ENCODE measurements around the gene MACROD2. TPM values are rescaled to one million over a fixed set of nuclear protein-coding genes. Genes with fewer than 3 reads are reported as not detected.

MACROD2 gene
- total RNA-seq, 1 experiment from 2014 or later, result 3.7 TPM

DNA sequence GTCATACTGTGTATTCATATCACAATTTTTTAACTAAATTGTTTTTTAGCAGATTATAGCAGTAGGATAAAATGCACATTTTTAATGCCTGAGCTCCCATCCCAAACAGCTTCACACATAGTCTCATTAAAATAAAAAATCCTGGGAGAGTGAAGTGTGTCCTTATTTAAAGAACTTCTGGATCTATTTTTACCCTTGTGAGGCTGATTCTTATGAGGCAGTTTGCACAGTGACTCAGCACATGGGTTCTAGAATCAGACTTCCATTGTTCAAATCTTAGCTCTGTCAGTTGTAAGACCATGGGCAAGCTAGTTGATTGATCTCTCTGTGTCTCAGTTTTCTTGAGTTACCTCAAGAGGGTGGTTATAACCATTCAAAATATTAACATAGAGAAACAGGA, 72.3 kb downstream of the MACROD2 start:
- no peak overlapping the region for H3K9ac ChIP-seq (ENCODE audit: low read length)
- no peak overlapping the region for H3K4me3 ChIP-seq (replicated peaks in 1 of 2; ENCODE audit: low read depth in 1 of 2, low read length in 2 of 2)
- no peak for DNase-seq (ENCODE audit: low read depth, low spot score)
- H3K4me1 ChIP-seq (ENCODE audit: control insufficient read depth in 1 of 2, insufficient read depth in 2 of 2, low read length in 2 of 2), result no peaks in the 10 kb centered on the region; a peak in 1 of 4 replicates
- intact Hi-C loops (cut with micrococcal nuclease), result no loop called here
- H2AFZ ChIP-seq (ENCODE audit: low read depth, low read length, poor library complexity, severe bottlenecking), result no peak overlapping the region
- H3K36me3 ChIP-seq (ENCODE audit: control insufficient read depth in 1 of 2, insufficient read depth in 2 of 2, low read length in 2 of 2), result no peaks in the 10 kb centered on the region
- H3K4me2 ChIP-seq (ENCODE audit: low read length), result no peak overlapping the region
- no peak for ATAC-seq
- H3K79me2 ChIP-seq (ENCODE audit: insufficient read depth, low read length), result no peaks in the 10 kb centered on the region
- H3K27ac ChIP-seq (ENCODE audit: low read depth, low read length), result no peak overlapping the region
- ChIA-PET CTCF (no interaction called here), POLR2A (no interaction called here), RAD21 (ENCODE audit: low non-redundant PET in 1 of 2, low total read pairs in 2 of 2, uncharacterized antibody in 2 of 2, unreplicated experiment in 2 of 2) (no interaction called here)
- no peaks in the 10 kb centered on the region for H3K9me3 ChIP-seq (ENCODE audit: control insufficient read depth in 1 of 2, insufficient read depth in 1 of 2, low read depth in 1 of 2, low read length in 2 of 2)
- BruUV-seq (replicated peaks), result no TSS peak
- no peaks in the 10 kb centered on the region for H3K9me2 ChIP-seq (ENCODE audit: insufficient read depth)
- no peaks in the 10 kb centered on the region for H4K20me1 ChIP-seq (ENCODE audit: insufficient read depth)
- H3K27me3 ChIP-seq (ENCODE audit: insufficient read depth, low read length), result no peaks in the 10 kb centered on the region
- TF ChIP-seq EZH2 (IDR thresholded peaks at IDR 0.05) (no peak), RAD21 (IDR thresholded peaks at IDR 0.05; ENCODE audit: low read depth) (no peak), EGR1 (IDR thresholded peaks at IDR 0.05; ENCODE audit: low read depth) (no peak)
- TF ChIP-seq, protein P1, sequence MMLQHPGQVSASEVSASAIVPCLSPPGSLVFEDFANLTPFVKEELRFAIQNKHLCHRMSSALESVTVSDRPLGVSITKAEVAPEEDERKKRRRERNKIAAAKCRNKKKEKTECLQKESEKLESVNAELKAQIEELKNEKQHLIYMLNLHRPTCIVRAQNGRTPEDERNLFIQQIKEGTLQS (IDR thresholded peaks at IDR 0.05), result no peak
- TF ChIP-seq, protein P2, sequence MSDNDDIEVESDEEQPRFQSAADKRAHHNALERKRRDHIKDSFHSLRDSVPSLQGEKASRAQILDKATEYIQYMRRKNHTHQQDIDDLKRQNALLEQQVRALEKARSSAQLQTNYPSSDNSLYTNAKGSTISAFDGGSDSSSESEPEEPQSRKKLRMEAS (IDR thresholded peaks at IDR 0.05), result no peak

DNA sequence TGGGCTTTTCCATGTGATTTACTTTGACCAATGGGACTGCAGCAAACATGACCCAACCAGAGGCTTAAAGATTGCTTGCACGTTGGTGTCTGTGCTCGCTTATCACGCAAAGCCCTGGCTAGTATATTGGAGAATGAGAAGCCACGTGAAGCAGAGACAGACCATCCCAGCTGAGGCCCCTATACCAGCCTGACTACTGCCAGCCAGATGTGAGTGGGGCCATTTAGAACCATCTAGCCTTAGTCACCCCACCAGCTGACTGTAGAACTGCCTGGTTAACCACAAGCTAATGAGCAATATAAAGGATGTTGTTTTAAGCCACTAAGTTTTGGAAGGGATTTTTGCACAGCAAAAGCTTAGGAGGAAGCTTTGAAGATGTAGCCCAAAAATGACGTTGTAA, 74.5 kb downstream of the MACROD2 start:
- Histone ChIP-seq H3K4me1 (ENCODE audit: control insufficient read depth in 1 of 2, insufficient read depth in 2 of 2, low read length in 2 of 2) (no peaks in the 10 kb centered on the region; a peak in 1 of 4 replicates), H3K27ac (ENCODE audit: low read depth, low read length) (no peak overlapping the region), H3K27me3 (ENCODE audit: insufficient read depth, low read length) (no peaks in the 10 kb centered on the region), H2AFZ (ENCODE audit: low read depth, low read length, poor library complexity, severe bottlenecking) (no peak overlapping the region), H3K9ac (ENCODE audit: low read length) (no peak overlapping the region), H3K4me3 (replicated peaks in 1 of 2; ENCODE audit: low read depth in 1 of 2, low read length in 2 of 2) (no peak overlapping the region), H3K9me2 (ENCODE audit: insufficient read depth) (no peaks in the 10 kb centered on the region), H4K20me1 (ENCODE audit: insufficient read depth) (no peaks in the 10 kb centered on the region), H3K79me2 (ENCODE audit: insufficient read depth, low read length) (no peaks in the 10 kb centered on the region), H3K36me3 (ENCODE audit: control insufficient read depth in 1 of 2, insufficient read depth in 2 of 2, low read length in 2 of 2) (no peaks in the 10 kb centered on the region), H3K4me2 (ENCODE audit: low read length) (no peak overlapping the region), H3K9me3 (ENCODE audit: control insufficient read depth in 1 of 2, insufficient read depth in 1 of 2, low read depth in 1 of 2, low read length in 2 of 2) (no peaks in the 10 kb centered on the region)
- POLR2A ChIA-PET, result no interaction called here
- TF ChIP-seq YY1 (IDR thresholded peaks at IDR 0.05; ENCODE audit: extremely low read depth, insufficient replicate concordance, low read depth, low read length) (no peak), RAD21 (IDR thresholded peaks at IDR 0.05; ENCODE audit: low read depth) (no peak), ZNF274 (IDR thresholded peaks at IDR 0.05; ENCODE audit: low read depth, low read length) (no peak), EGR1 (IDR thresholded peaks at IDR 0.05; ENCODE audit: low read depth) (no peak)
- TF ChIP-seq, protein P3, sequence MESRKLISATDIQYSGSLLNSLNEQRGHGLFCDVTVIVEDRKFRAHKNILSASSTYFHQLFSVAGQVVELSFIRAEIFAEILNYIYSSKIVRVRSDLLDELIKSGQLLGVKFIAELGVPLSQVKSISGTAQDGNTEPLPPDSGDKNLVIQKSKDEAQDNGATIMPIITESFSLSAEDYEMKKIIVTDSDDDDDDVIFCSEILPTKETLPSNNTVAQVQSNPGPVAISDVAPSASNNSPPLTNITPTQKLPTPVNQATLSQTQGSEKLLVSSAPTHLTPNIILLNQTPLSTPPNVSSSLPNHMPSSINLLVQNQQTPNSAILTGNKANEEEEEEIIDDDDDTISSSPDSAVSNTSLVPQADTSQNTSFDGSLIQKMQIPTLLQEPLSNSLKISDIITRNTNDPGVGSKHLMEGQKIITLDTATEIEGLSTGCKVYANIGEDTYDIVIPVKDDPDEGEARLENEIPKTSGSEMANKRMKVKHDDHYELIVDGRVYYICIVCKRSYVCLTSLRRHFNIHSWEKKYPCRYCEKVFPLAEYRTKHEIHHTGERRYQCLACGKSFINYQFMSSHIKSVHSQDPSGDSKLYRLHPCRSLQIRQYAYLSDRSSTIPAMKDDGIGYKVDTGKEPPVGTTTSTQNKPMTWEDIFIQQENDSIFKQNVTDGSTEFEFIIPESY (IDR thresholded peaks at IDR 0.05; ENCODE audit: extremely low read depth, insufficient replicate concordance, low read length), result no peak
- TF ChIP-seq, protein P1 (IDR thresholded peaks at IDR 0.05), result no peak
- DNase-seq (ENCODE audit: low read depth, low spot score) (no peak), ATAC-seq (no peak)
- intact Hi-C loops (cut with micrococcal nuclease), result no loop called here
- CTCF ChIA-PET, result no interaction called here
- RAD21 ChIA-PET (ENCODE audit: low non-redundant PET in 1 of 2, low total read pairs in 2 of 2, uncharacterized antibody in 2 of 2, unreplicated experiment in 2 of 2), result no interaction called here
- BruUV-seq (replicated peaks), result no TSS peak

Data from HCT116 (cell line).